PC-3 (cell line): ENCODE measurements around the gene SCNM1. TPM values are rescaled to one million over a fixed set of nuclear protein-coding genes. Genes with fewer than 3 reads are reported as not detected.
A peak's percentile ranks its signal among the peaks of the same experiment; 100 is the strongest.
"Not testable (repeated sequence)": the region's sequence is repeated elsewhere in the genome, so short reads cannot be mapped to it uniquely, and the experiment has no call there.

Source experiments
- ATAC-seq: fragments of 200-7000 bp; cut with Tn5 transposase; 2 replicates; pipeline ENCODE4 v1.9.1; 2020; ENCODE audit warnings: mild to moderate bottlenecking, moderate library complexity
- BruUV-seq: library from RNA; stranded (reverse); fragments of 400-500 nt; replicated peaks from 2 replicates; lab custom pipeline; 2021; lab: Mats Ljungman, UMichigan
- CTCF ChIA-PET: fragments of 300-600 bp; sonication (Branson Sonifier 250); formaldehyde crosslinking; loops from one replicate; lab custom pipeline; 2022; ENCODE audit warnings: antibody characterized with exemption; lab: Charles Lee
- POLR2A ChIA-PET: fragments of 300-600 bp; sonication (Branson Sonifier 250); formaldehyde crosslinking; loops from one replicate; lab custom pipeline; 2022; ENCODE audit warnings: antibody characterized with exemption; ENCODE audit not compliant: unreplicated experiment; lab: Charles Lee
- DNase-seq: peaks from one replicate; pipeline ENCODE4 v3.0.0-alpha.2; 2015
- H2AFZ ChIP-seq: fragments of 300-600 bp; sonication (generic); 2 replicates; pipeline ENCODE4 v1.6.0; 2016; ENCODE audit warnings: antibody characterized with exemption, low read length
- H3F3A ChIP-seq: fragments of 300-600 bp; sonication (generic); one replicate; pipeline ENCODE4 v1.6.0; 2017; ENCODE audit warnings: antibody characterized with exemption, low read length, control low read depth, mild to moderate bottlenecking; ENCODE audit not compliant: unreplicated experiment
- H3K27ac ChIP-seq: fragments of 300-600 bp; sonication (generic); 2 replicates; pipeline ENCODE4 v1.5.1; 2016; ENCODE audit warnings: mild to moderate bottlenecking, low read length
- H3K27me3 ChIP-seq: fragments of 300-600 bp; sonication (generic); 2 replicates; pipeline ENCODE4 v1.6.1; 2016; ENCODE audit warnings: low read length, mixed read lengths
- H3K36me3 ChIP-seq: fragments of 300-600 bp; sonication (generic); 2 replicates; pipeline ENCODE4 v1.6.1; 2016; ENCODE audit warnings: low read depth, mixed run types, low read length, mixed read lengths
- H3K4me1 ChIP-seq: fragments of 300-600 bp; sonication (generic); 2 replicates; pipeline ENCODE4 v1.5.1; 2016; ENCODE audit warnings: low read length; ENCODE audit not compliant: insufficient read depth
- H3K4me2 ChIP-seq: fragments of 300-600 bp; sonication (generic); 2 replicates; pipeline ENCODE4 v1.6.0; 2016; ENCODE audit warnings: low read length
- H3K4me3 ChIP-seq: fragments of 300-600 bp; sonication (generic); 2 replicates; pipeline ENCODE4 v1.5.1; 2016; ENCODE audit warnings: mild to moderate bottlenecking, low read length, mixed read lengths
- H3K79me2 ChIP-seq: fragments of 300-600 bp; sonication (generic); 2 replicates; pipeline ENCODE4 v1.6.1; 2017; ENCODE audit warnings: low read length, mixed read lengths
- H3K9ac ChIP-seq: fragments of 300-600 bp; sonication (generic); 2 replicates; pipeline ENCODE4 v1.6.0; 2016; ENCODE audit warnings: mild to moderate bottlenecking, low read length
- H3K9me2 ChIP-seq: fragments of 300-600 bp; sonication (generic); replicated peaks from 2 replicates; pipeline ENCODE4 v1.6.1; 2016; ENCODE audit warnings: mixed run types, low read length, mixed read lengths
- H3K9me3 ChIP-seq: fragments of 300-600 bp; sonication (generic); 2 replicates; pipeline ENCODE4 v1.6.1; 2016; ENCODE audit warnings: low read length, mixed read lengths
- H4K20me1 ChIP-seq: fragments of 300-600 bp; sonication (generic); 2 replicates; pipeline ENCODE4 v1.6.1; 2016; ENCODE audit warnings: low read length, mixed read lengths
- CTCF ChIP-seq: fragments of 300-600 bp; sonication (generic); conservative IDR thresholded peaks from 2 replicates; pipeline ENCODE4 v1.5.1; 2017; ENCODE audit warnings: antibody characterized with exemption, low read depth, mild to moderate bottlenecking, low read length
- EZH2 ChIP-seq: fragments of 300-600 bp; sonication (generic); IDR thresholded peaks from one replicate; pipeline ENCODE4 v1.6.1; 2017; ENCODE audit warnings: antibody characterized with exemption, mild to moderate bottlenecking, low read length; ENCODE audit not compliant: unreplicated experiment
- EZH2phosphoT487 ChIP-seq: fragments of 300-600 bp; sonication (generic); IDR thresholded peaks from 2 replicates; pipeline ENCODE4 v1.6.1; 2018; ENCODE audit warnings: mild to moderate bottlenecking, antibody characterized with exemption, low read length, borderline replicate concordance
- intact Hi-C: fragments of 100-400 bp; cut with micrococcal nuclease; formaldehyde crosslinking; loops from 2 replicates; pipeline ENCODE4 v1.9.0; 2023
- total RNA-seq: library from RNA; depleted of rRNA; stranded (reverse); fragments of >200 nt; gene quantifications from 2 replicates; pipeline ENCODE4 v1.2.3, GENCODE V29; 2014

Gene SCNM1
- total RNA-seq, 1 experiment from 2014 or later, result 80.3 TPM

- H3K27me3 ChIP-seq, result no peaks in the 10 kb centered on the region
- H3K36me3 ChIP-seq, result no peaks in the 10 kb centered on the region
- H4K20me1 ChIP-seq, result no peaks in the 10 kb centered on the region
- H3F3A ChIP-seq, result peaks cover 11% of the 10 kb centered on the region
- CTCF ChIA-PET, result no interaction called here
- no TSS peak for BruUV-seq
- H3K4me2 ChIP-seq, result peak overlapping the region; percentile 89
- peak overlapping the region; percentile 76; the same call in 1 of the 2 replicates for H3K9ac ChIP-seq
- DNase-seq, result no peak
- no peaks in the 10 kb centered on the region for H3K9me3 ChIP-seq
- POLR2A ChIA-PET, result no interaction called here
- no peak overlapping the region for H2AFZ ChIP-seq
- TF ChIP-seq CTCF, result no peak
- TF ChIP-seq EZH2phosphoT487, result no peak
- TF ChIP-seq EZH2, result no peak
- intact Hi-C loops, result loop anchor here (10.0 kb wide), 1 partner anchor 351 kb away; the partner anchor contains the start of gene TUFT1
- H3K79me2 ChIP-seq, result peaks cover 33% of the 10 kb centered on the region
- H3K4me3 ChIP-seq, result peak overlapping the region; percentile 69
- H3K4me1 ChIP-seq, result peaks cover 34% of the 10 kb centered on the region
- H3K9me2 ChIP-seq, result no peaks in the 10 kb centered on the region
- ATAC-seq, result no peak
- 0 out of 2 replicates have a peak overlapping the region, but pooled peaks have one; percentile 12 for H3K27ac ChIP-seq
Observed at GRCh38 chr1:151193856-151194255, 27.9 kb downstream of the SCNM1 start.

- H3K27me3 ChIP-seq, H4K20me1 ChIP-seq, BruUV-seq, H3K9me3 ChIP-seq, H3K36me3 ChIP-seq, H3K9me2 ChIP-seq: not testable (repeated sequence)
- CTCF ChIA-PET, result interaction anchor here (1.0 to 1.4 kb wide), 2 partner anchors 57 to 146 kb away, joined by 3 to 4 read pairs; no protein-coding TSS in a partner anchor
- DNase-seq (peak; percentile 99), ATAC-seq (peak; percentile 44)
- POLR2A ChIA-PET, result interaction anchor here (0.6 to 0.7 kb wide), 4 partner anchors 15 to 170 kb away, joined by 3 to 13 read pairs (median 4); no protein-coding TSS in a partner anchor
- Histone ChIP-seq H3K79me2 (peaks cover 33% of the 10 kb centered on the region), H3K4me1 (peaks cover 30% of the 10 kb centered on the region), H3K9ac (peak overlapping the region; percentile 76), H3K4me2 (peak overlapping the region; percentile 89), H2AFZ (peak overlapping the region; percentile 21; the same call in 1 of the 2 replicates), H3F3A (peaks cover 11% of the 10 kb centered on the region), H3K4me3 (peak overlapping the region; percentile 69), H3K27ac (peak overlapping the region; percentile 83)
- intact Hi-C loops, result loop anchor here (5.0 to 10.0 kb wide), 2 partner anchors 132 to 350 kb away; partner anchors contain the start of genes PI4KB and TUFT1
Observed at GRCh38 chr1:151194894-151195594, 29.1 kb downstream of the SCNM1 start.

GRCh38 chr1:151196292-151196800 is 30.4 kb downstream of the SCNM1 start:
- intact Hi-C loops, result loop anchor here (1.0 to 10.0 kb wide), 4 partner anchors 55 to 348 kb away; partner anchors contain the start of genes PI4KB and TUFT1
- TF ChIP-seq EZH2phosphoT487, result no peak
- peak; percentile 79 for TF ChIP-seq CTCF
- no peak for TF ChIP-seq EZH2
- CTCF ChIA-PET, result interaction anchor here (0.7 kb wide), 1 partner anchor 97 kb away, joined by 3 read pairs; no protein-coding TSS in a partner anchor
- POLR2A ChIA-PET, result no interaction called here
- Histone ChIP-seq H3K4me3 (peak overlapping the region; percentile 69), H3F3A (peaks cover 11% of the 10 kb centered on the region), H3K27ac (peak overlapping the region; percentile 83), H2AFZ (peak overlapping the region; percentile 51), H3K4me2 (peak overlapping the region; percentile 89), H3K9me3 (no peaks in the 10 kb centered on the region), H3K36me3 (no peaks in the 10 kb centered on the region), H3K4me1 (peaks cover 29% of the 10 kb centered on the region), H3K27me3 (no peaks in the 10 kb centered on the region), H3K9ac (peak overlapping the region; percentile 76), H3K79me2 (peaks cover 44% of the 10 kb centered on the region), H4K20me1 (peaks cover 10% of the 10 kb centered on the region), H3K9me2 (no peaks in the 10 kb centered on the region)
- DNase-seq (peak; percentile 97), ATAC-seq (peak; percentile 39)
- BruUV-seq, result no TSS peak
